Esophagus muscularis mucosa (tissue), 4 donors: ENCODE results near the gene CAMTA1. TPM values are rescaled to one million over a fixed set of nuclear protein-coding genes. Genes with fewer than 3 reads are reported as not detected.

Experiments
- DNase-seq: peaks from one replicate; pipeline ENCODE4 v3.0.0-alpha.2; 2017; ENCODE audit errors: extremely low spot score
- H3K27ac ChIP-seq, 4 donors: fragments of 200-600 bp; sonication (generic); replicated peaks in 1 of 4; 1 replicate in 3 of 4; 2 replicates in 1 of 4; pipeline ENCODE4 v1.5.1; 2016 to 2019; ENCODE audit warnings: mild to moderate bottlenecking in 1 of 4
- H3K27me3 ChIP-seq, 4 donors: fragments of 200-600 bp; sonication (generic); one replicate each; pipeline versions ENCODE4 v1.5.1 to v1.6.0; 2016 to 2019
- H3K36me3 ChIP-seq, 4 donors: fragments of 200-600 bp; sonication (generic); one replicate each; pipeline ENCODE4 v1.5.1; 2016 to 2019
- H3K4me1 ChIP-seq, 4 donors: fragments of 200-600 bp; sonication (generic); one replicate each; pipeline ENCODE4 v1.5.1; 2016 to 2019
- H3K4me3 ChIP-seq, 4 donors: fragments of 200-600 bp; sonication (generic); 1 replicate in 2 of 4; 2 replicates in 2 of 4; pipeline ENCODE4 v1.5.1; 2016 to 2019; ENCODE audit warnings: mild to moderate bottlenecking in 4 of 4, moderate library complexity in 1 of 4
- H3K9me3 ChIP-seq, 4 donors: fragments of 200-600 bp; sonication (generic); 1 replicate in 3 of 4; 2 replicates in 1 of 4; pipeline ENCODE4 v1.5.1; 2016 to 2019
- CTCF ChIP-seq, 3 experiments: fragments of 200-600 bp in 2 of 3; fragments of 450-650 bp in 1 of 3; sonication (generic) in 2 of 3; IDR thresholded peaks; one replicate each; pipeline ENCODE4 v1.5.1; 2017 to 2019; ENCODE audit warnings: antibody characterized with exemption in 3 of 3, mild to moderate bottlenecking in 2 of 3, moderate library complexity in 1 of 3
- EP300 ChIP-seq: sonication (generic); formaldehyde crosslinking; IDR thresholded peaks from one replicate; pipeline ENCODE4 v1.6.1; 2017; ENCODE audit warnings: antibody characterized with exemption
- POLR2A ChIP-seq: fragments of 450-650 bp; IDR thresholded peaks from one replicate; pipeline ENCODE4 v1.6.1; 2017; ENCODE audit warnings: antibody characterized with exemption, moderate library complexity, mild to moderate bottlenecking, low read depth
- POLR2AphosphoS5 ChIP-seq, 2 donors: sonication (generic); formaldehyde crosslinking; IDR thresholded peaks; one replicate each; pipeline ENCODE4 v1.6.1; 2017; ENCODE audit warnings: antibody characterized with exemption in 2 of 2
- WGBS: methylation state at CpG from one replicate; pipeline ENCODE4 v1.1.5; 2018; 5-methylcytosine and 5-hydroxymethylcytosine counted together
- intact Hi-C: fragments of 100-400 bp; cut with DNase I; formaldehyde crosslinking; loops from one replicate; pipeline ENCODE4 v1.15.1; 2023
- total RNA-seq, 4 donors: library from RNA; depleted of rRNA; stranded (reverse); fragments of >200 nt; gene quantifications; one replicate each; pipeline versions ENCODE4 v1.1.0 to v1.2.1, GENCODE V29; 2016

CAMTA1 gene
- total RNA-seq, 4 donors from 2014 or later = 109 to 226 (median 139) TPM

- intact Hi-C loops = loop anchor here (5.0 to 10.0 kb wide), 3 partner anchors 37 to 861 kb away; no protein-coding TSS in a partner anchor
- no peak for DNase-seq
- H3K4me1 ChIP-seq = peaks cover 15 to 44% (median 40%) of the 10 kb centered on the region in 4 donors
- H3K9me3 ChIP-seq = no peaks in the 10 kb centered on the region
- peak; percentile 29 for TF ChIP-seq POLR2A
- peak in 1 of 3 experiments; percentile 13 for TF ChIP-seq CTCF (IDR thresholded peaks at IDR 0.05)
- TF ChIP-seq POLR2AphosphoS5 (IDR thresholded peaks at IDR 0.05) = peak in 1 of 2 donors; percentile 81
- no peak for TF ChIP-seq EP300
- under 1% methylated on average over 19 of the region's 40 CpGs for WGBS
- peak overlapping the region; percentile 69 to 89 (median 80) for H3K4me3 ChIP-seq
- no peaks in the 10 kb centered on the region for H3K27me3 ChIP-seq
- peak overlapping the region; percentile 95 to 100 (median 98) for H3K27ac ChIP-seq
- H3K36me3 ChIP-seq = no peaks in the 10 kb centered on the region
These were observed 1.2 kb upstream of the CAMTA1 start for GRCh38 chr1:6783936-6784559.

GRCh38 chr1:6784560-6785317 lies 515 bp upstream of the CAMTA1 start:
- intact Hi-C loops = loop anchor here (5.0 to 10.0 kb wide), 3 partner anchors 37 to 860 kb away; no protein-coding TSS in a partner anchor
- TF ChIP-seq POLR2AphosphoS5 (IDR thresholded peaks at IDR 0.05) (peak; percentile 82 to 95), POLR2A (peak; percentile 94), CTCF (IDR thresholded peaks at IDR 0.05) (no peak)
- DNase-seq = peak; percentile 100
- H3K9me3 ChIP-seq = no peaks in the 10 kb centered on the region
- H3K4me3 ChIP-seq = peak overlapping the region; percentile 73 to 90 (median 88)
- H3K4me1 ChIP-seq = peaks cover 20 to 51% (median 46%) of the 10 kb centered on the region in 4 donors
- H3K27ac ChIP-seq = peak overlapping the region; percentile 95 to 100 (median 98)
- WGBS = no CpG with 5 or more reads among the region's 79 CpGs
- H3K36me3 ChIP-seq = no peaks in the 10 kb centered on the region
- no peaks in the 10 kb centered on the region for H3K27me3 ChIP-seq

- intact Hi-C loops = loop anchor here (10.0 kb wide), 1 partner anchor 859 kb away; no protein-coding TSS in a partner anchor
- no peaks in the 10 kb centered on the region for H3K27me3 ChIP-seq
- TF ChIP-seq POLR2A (no peak), POLR2AphosphoS5 (IDR thresholded peaks at IDR 0.05) (no peak), EP300 (no peak), CTCF (IDR thresholded peaks at IDR 0.05) (no peak)
- WGBS = 3% methylated on average over 18 of the region's 78 CpGs
- no peaks in the 10 kb centered on the region for H3K9me3 ChIP-seq
- H3K4me1 ChIP-seq = peaks cover 20 to 56% (median 51%) of the 10 kb centered on the region in 4 donors
- DNase-seq = no peak
- H3K4me3 ChIP-seq = peak overlapping the region; percentile 79 to 94 (median 90)
- peak overlapping the region; percentile 83 to 90 (median 86) for H3K27ac ChIP-seq
- H3K36me3 ChIP-seq = no peaks in the 10 kb centered on the region
These were observed 663 bp downstream of the CAMTA1 start for GRCh38 chr1:6785728-6786505.

DNA sequence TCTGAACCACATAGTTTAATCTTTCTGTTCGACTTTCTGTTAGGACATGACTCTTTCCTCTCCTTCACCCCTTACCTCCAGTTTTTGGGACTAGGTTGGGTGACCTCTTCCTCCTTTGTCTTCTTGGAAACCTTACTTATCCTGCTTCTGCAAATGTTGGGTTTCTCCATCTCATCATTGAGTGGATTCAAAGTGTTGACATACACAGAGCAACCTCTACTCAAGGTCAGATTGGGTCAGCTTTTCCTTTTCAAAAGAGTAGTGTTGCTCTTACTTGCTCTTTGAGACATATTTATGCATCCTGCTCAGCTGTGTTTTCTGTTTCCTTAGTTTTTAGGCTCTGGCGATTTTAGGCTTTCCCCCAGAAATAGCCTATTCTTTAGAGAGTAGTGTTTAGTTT lies 3.7 kb downstream of the CAMTA1 start:
- intact Hi-C loops = loop anchor here (10.0 kb wide), 1 partner anchor 856 kb away; no protein-coding TSS in a partner anchor
- Histone ChIP-seq H3K27me3 (no peaks in the 10 kb centered on the region), H3K4me1 (peaks cover 29 to 58% (median 54%) of the 10 kb centered on the region in 4 donors), H3K9me3 (no peaks in the 10 kb centered on the region), H3K4me3 (no peak overlapping the region), H3K36me3 (no peaks in the 10 kb centered on the region), H3K27ac (no peak overlapping the region)
- TF ChIP-seq EP300 (no peak), CTCF (IDR thresholded peaks at IDR 0.05) (no peak), POLR2AphosphoS5 (IDR thresholded peaks at IDR 0.05) (no peak), POLR2A (no peak)
- DNase-seq = no peak
- 57% methylated on average over 2 of the region's 2 CpGs for whole genome bisulfite sequencing
